Pancreas (tissue), 10 donors: ENCODE data around the gene TIMM22. TPM values are rescaled to one million over a fixed set of nuclear protein-coding genes. Genes with fewer than 3 reads are reported as not detected.

Experiments
- ATAC-seq, 4 donors: fragments of 200-7000 bp; cut with Tn5 transposase; one replicate each; pipeline versions ENCODE4 v1.8.0 to v1.9.1; 2020; ENCODE audit warnings: mild to moderate bottlenecking in 4 of 4, moderate library complexity in 4 of 4
- DNase-seq, 6 donors: peaks; one replicate each; pipeline ENCODE4 v3.0.0-alpha.2; 2020
- FAIRE-seq: peaks from 2 replicates; lab custom pipeline; 2012; peaks lifted over from hg19 to GRCh38; lab: Jason Lieb, UNC
- H3K27ac ChIP-seq, 4 donors: fragments of 200-600 bp; sonication (generic); 1 replicate in 3 of 4; 2 replicates in 1 of 4; pipeline versions ENCODE4 v1.5.0 to v1.8.0; 2020
- H3K27me3 ChIP-seq, 4 donors: fragments of 200-600 bp; one replicate each; pipeline ENCODE4 v1.8.0; 2021
- H3K36me3 ChIP-seq, 3 donors: fragments of 200-600 bp; sonication (generic) in 1 of 3; one replicate each; pipeline versions ENCODE4 v1.5.0 to v1.8.0; 2020 to 2021
- H3K4me1 ChIP-seq, 3 donors: fragments of 200-600 bp; one replicate each; pipeline ENCODE4 v1.8.0; 2021
- H3K4me3 ChIP-seq, 4 donors: fragments of 200-600 bp; sonication (generic) in 2 of 4; one replicate each; pipeline versions ENCODE4 v1.5.0 to v1.8.0; 2020 to 2021
- H3K9me3 ChIP-seq, 4 donors: fragments of 200-600 bp; one replicate each; pipeline ENCODE4 v1.8.0; 2021
- WGBS, 2 donors: extraction: QIAGEN DNeasy Blood & Tissue Kit; methylation state at CpG; one replicate each; pipeline ENCODE4 v1.1.7; 2013; 5-methylcytosine and 5-hydroxymethylcytosine counted together
- intact Hi-C, 3 donors: fragments of 100-400 bp; cut with DNase I; formaldehyde crosslinking; loops; one replicate each; pipeline versions ENCODE4 v1.11.1 to v1.14.2; 2022
- polyA plus RNA-seq, 2 donors: library from polyadenylated mRNA; stranded (reverse); fragments of 200-250 nt; gene quantifications; one replicate each; pipeline ENCODE4 v1.2.3, GENCODE V29; 2013
- total RNA-seq, 6 donors: library from RNA; stranded (reverse); fragmentation: NEBNext Ultra II Directional in 4 of 6; extraction: Animal tissue kit (Norgen Biotek cat#: 25700) in 4 of 6; gene quantifications; one replicate each; pipeline versions ENCODE4 v1.2.1 to v1.2.4, GENCODE V29; 2021 to 2023
- TF ChIP-seq, protein P1 (sequence below), 4 donors: fragments of 200-600 bp; sonication (generic) in 3 of 4; IDR thresholded peaks; one replicate each; pipeline versions ENCODE4 v1.5.0 to v1.8.0; 2021; ENCODE audit warnings: antibody characterized with exemption in 4 of 4
- donor health status: healthy with polysubstance abuse.
- donor health status: DM: no; HTN: no; CAD: no; lungs with moderate emphysema.
- donor health status: DM: no; HTN: no; CAD: no.
- donor health status: control.
- donor health status: control.
- donor health status: Bipolar disorder and iron deficiency.
- donor health status: DM: yes; HTN: yes; CAD: no.
- donor health status: DM: no; HTN: no; CAD: no.
- donor health status: DM: no; HTN: no; CAD: no.
- donor health status: DM: yes; HTN: yes; CAD: no.

Gene TIMM22
- total and polyA plus RNA-seq, 8 donors, result 3.1 to 6.5 (median 4.6) TPM

DNA sequence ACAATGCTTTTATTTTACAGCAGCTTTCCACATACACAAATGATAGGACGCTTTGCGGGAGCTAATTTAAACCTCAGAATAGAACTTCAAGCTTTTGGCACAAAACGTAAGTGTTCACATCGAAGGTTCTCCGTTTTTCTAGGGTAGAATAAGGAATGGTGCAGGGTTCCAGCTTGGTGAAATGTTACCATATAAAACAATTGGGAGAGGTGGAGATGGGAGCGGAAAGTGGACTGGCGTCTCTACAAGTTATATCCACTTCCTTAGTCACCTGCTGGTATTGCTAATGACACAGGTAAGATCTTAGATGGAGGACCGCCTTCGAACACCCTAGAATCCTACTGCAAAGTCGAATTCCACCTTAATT lies 15.7 kb upstream of the TIMM22 start:
- DNase-seq (peak in 1 of 6 donors; percentile 1), ATAC-seq (no peak), FAIRE-seq (no peak)
- peak overlapping the region in 1 of 4 donors; percentile 16 for H3K4me3 ChIP-seq
- no peaks in the 10 kb centered on the region for H3K9me3 ChIP-seq
- TF ChIP-seq, protein P1, sequence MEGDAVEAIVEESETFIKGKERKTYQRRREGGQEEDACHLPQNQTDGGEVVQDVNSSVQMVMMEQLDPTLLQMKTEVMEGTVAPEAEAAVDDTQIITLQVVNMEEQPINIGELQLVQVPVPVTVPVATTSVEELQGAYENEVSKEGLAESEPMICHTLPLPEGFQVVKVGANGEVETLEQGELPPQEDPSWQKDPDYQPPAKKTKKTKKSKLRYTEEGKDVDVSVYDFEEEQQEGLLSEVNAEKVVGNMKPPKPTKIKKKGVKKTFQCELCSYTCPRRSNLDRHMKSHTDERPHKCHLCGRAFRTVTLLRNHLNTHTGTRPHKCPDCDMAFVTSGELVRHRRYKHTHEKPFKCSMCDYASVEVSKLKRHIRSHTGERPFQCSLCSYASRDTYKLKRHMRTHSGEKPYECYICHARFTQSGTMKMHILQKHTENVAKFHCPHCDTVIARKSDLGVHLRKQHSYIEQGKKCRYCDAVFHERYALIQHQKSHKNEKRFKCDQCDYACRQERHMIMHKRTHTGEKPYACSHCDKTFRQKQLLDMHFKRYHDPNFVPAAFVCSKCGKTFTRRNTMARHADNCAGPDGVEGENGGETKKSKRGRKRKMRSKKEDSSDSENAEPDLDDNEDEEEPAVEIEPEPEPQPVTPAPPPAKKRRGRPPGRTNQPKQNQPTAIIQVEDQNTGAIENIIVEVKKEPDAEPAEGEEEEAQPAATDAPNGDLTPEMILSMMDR (IDR thresholded peaks at IDR 0.05), result peak in 1 of 4 donors; percentile 7
- no peaks in the 10 kb centered on the region for H3K27me3 ChIP-seq
- 32 to 34% methylated on average over 10 of the region's 10 CpGs for WGBS, 2 donors
- H3K4me1 ChIP-seq, result peaks cover 0 to 14% (median 2%) of the 10 kb centered on the region in 3 donors
- intact Hi-C loops, result loop anchor here (5.0 to 10.0 kb wide), 2 partner anchors 184 to 186 kb away; no protein-coding TSS in a partner anchor
- no peak overlapping the region for H3K27ac ChIP-seq
- H3K36me3 ChIP-seq, result no peaks in the 10 kb centered on the region

GRCh38 chr17:983921-984320 lies 13.0 kb upstream of the TIMM22 start:
- ATAC-seq, result no peak
- intact Hi-C loops, result loop anchor here (5.0 to 10.0 kb wide), 2 partner anchors 187 to 189 kb away; no protein-coding TSS in a partner anchor
- Histone ChIP-seq H3K9me3 (no peaks in the 10 kb centered on the region), H3K27ac (no peak overlapping the region), H3K27me3 (no peaks in the 10 kb centered on the region), H3K4me3 (no peak overlapping the region), H3K4me1 (peaks cover 0 to 2% (median 0%) of the 10 kb centered on the region in 3 donors), H3K36me3 (no peaks in the 10 kb centered on the region)
- 47 to 57% methylated on average over 3 of the region's 3 CpGs for WGBS, 2 donors
- no peak for FAIRE-seq
- DNase-seq, result no peak
- TF ChIP-seq, protein P1 (IDR thresholded peaks at IDR 0.05), result no peak

DNA sequence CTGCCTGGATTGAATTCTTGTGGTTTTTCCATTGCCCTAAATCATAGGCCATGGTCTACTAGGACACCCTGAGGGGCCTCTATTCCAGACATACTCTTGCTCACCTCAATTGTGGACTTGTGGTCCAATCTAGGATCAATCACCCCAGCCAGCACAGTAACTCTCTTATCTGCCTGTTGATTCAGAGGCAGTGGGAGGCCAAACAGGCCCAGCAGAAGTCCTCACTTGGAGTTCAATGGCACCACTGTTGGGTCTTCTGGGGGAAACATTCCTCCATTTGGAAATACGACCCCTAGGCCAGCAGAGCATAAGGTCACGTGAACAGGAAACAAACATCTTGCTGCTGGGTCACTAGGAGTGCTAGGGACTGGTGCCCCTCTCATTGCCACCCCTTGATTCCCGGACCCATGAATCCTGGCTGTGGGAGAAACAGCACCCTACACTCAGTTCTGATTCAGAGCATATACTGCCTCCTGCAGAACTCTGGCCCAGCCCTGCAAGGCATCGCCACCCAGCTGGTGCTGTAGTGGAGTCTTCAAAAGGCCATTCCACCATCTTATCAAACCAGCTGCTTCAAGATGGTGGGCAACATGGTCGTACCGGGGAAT lies 10.5 kb upstream of the TIMM22 start:
- no peaks in the 10 kb centered on the region for H3K36me3 ChIP-seq
- DNase-seq, result peak in 1 of 6 donors; percentile 4
- no peaks in the 10 kb centered on the region for H3K4me1 ChIP-seq
- H3K4me3 ChIP-seq, result no peak overlapping the region
- WGBS, 2 donors, result 85 to 86% methylated on average over 6 of the region's 6 CpGs
- H3K27ac ChIP-seq, result no peak overlapping the region
- no peak for FAIRE-seq
- no peaks in the 10 kb centered on the region for H3K9me3 ChIP-seq
- TF ChIP-seq, protein P1 (IDR thresholded peaks at IDR 0.05), result no peak
- no peaks in the 10 kb centered on the region for H3K27me3 ChIP-seq
- ATAC-seq, result no peak
- intact Hi-C loops, result loop anchor here in 1 of 3 donors (10.0 kb wide), 1 partner anchor 192 kb away; no protein-coding TSS in a partner anchor

GRCh38 chr17:987931-988330 lies 9.0 kb upstream of the TIMM22 start:
- peak in 1 of 6 donors; percentile 8 for DNase-seq
- intact Hi-C loops, result loop anchor here in 1 of 3 donors (10.0 kb wide), 1 partner anchor 193 kb away; no protein-coding TSS in a partner anchor
- no peak for ATAC-seq
- 85 to 92% methylated on average over 15 of the region's 15 CpGs for WGBS, 2 donors
- H3K4me3 ChIP-seq, result no peak overlapping the region
- H3K9me3 ChIP-seq, result no peaks in the 10 kb centered on the region
- no peaks in the 10 kb centered on the region for H3K27me3 ChIP-seq
- no peak overlapping the region for H3K27ac ChIP-seq
- no peaks in the 10 kb centered on the region for H3K36me3 ChIP-seq
- TF ChIP-seq, protein P1 (IDR thresholded peaks at IDR 0.05), result no peak
- H3K4me1 ChIP-seq, result no peaks in the 10 kb centered on the region
- no peak for FAIRE-seq

DNA sequence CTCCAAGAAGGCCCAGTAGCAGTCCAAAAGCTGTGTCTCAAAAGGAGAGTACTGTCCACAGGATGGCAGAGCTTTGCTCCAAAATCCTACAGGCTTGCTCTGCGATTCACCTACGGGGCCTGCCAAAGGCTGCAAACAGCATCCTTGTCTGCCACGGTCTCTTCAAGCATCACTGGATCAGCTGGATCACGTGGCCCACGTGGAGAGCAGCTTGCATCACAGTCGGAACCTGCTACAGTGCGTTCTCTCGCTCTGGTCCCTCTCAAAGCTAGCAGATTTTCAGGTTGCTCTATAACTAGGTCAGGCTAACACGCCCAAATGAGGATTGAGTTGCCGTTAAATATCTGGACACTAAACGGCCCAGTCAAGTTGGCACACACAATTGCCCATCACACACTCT lies 8.4 kb upstream of the TIMM22 start:
- TF ChIP-seq, protein P1 (IDR thresholded peaks at IDR 0.05), result no peak
- H3K36me3 ChIP-seq, result no peaks in the 10 kb centered on the region
- no peaks in the 10 kb centered on the region for H3K9me3 ChIP-seq
- peak in 1 of 6 donors; percentile 2 for DNase-seq
- FAIRE-seq, result no peak
- intact Hi-C loops, result loop anchor here in 1 of 3 donors (10.0 kb wide), 1 partner anchor 194 kb away; no protein-coding TSS in a partner anchor
- H3K4me1 ChIP-seq, result no peaks in the 10 kb centered on the region
- no peak overlapping the region for H3K27ac ChIP-seq
- no peak for ATAC-seq
- no peaks in the 10 kb centered on the region for H3K27me3 ChIP-seq
- 85 to 91% methylated on average over 11 of the region's 11 CpGs for WGBS, 2 donors
- H3K4me3 ChIP-seq, result no peak overlapping the region
